Measurements from ENCODE around the gene PDE10A.

PDE10A gene

GRCh38 chr6:165458134-165458533 is 204.9 kb downstream of the PDE10A start:
- no peak for DNase-seq

GRCh38 chr6:165456286-165456685 is 206.8 kb downstream of the PDE10A start:
- no peak for DNase-seq

GRCh38 chr6:165455488-165455887 is 207.6 kb downstream of the PDE10A start:
- DNase-seq, result no peak

- DNase-seq, result no peak
Observed at GRCh38 chr6:165453395-165453794, 209.6 kb downstream of the PDE10A start.

- no peak for DNase-seq
Observed at GRCh38 chr6:165451838-165452237, 211.2 kb downstream of the PDE10A start.

GRCh38 chr6:165448210-165448609 is 214.8 kb downstream of the PDE10A start:
- no peak for DNase-seq

- DNase-seq, result no peak
Observed at GRCh38 chr6:165447141-165447540, 215.9 kb downstream of the PDE10A start.

GRCh38 chr6:165446331-165446730 is 216.7 kb downstream of the PDE10A start:
- no peak for DNase-seq

GRCh38 chr6:165443462-165443861 is 219.6 kb downstream of the PDE10A start:
- no peak for DNase-seq

- no peak for DNase-seq
Observed at GRCh38 chr6:165441181-165441580, 221.9 kb downstream of the PDE10A start.

- DNase-seq, result no peak
Observed at GRCh38 chr6:165439928-165440554, 223.0 kb downstream of the PDE10A start.

- no peak for DNase-seq
Observed at GRCh38 chr6:165426892-165427291, 236.1 kb downstream of the PDE10A start.

GRCh38 chr6:165422192-165422591 is 240.8 kb downstream of the PDE10A start:
- no peak for DNase-seq

GRCh38 chr6:165417278-165417865 is 245.7 kb downstream of the PDE10A start:
- DNase-seq, result no peak

GRCh38 chr6:165404697-165405096 is 258.3 kb downstream of the PDE10A start:
- DNase-seq, result no peak

- DNase-seq, result no peak
Observed at GRCh38 chr6:165404296-165404695, 258.7 kb downstream of the PDE10A start.

GRCh38 chr6:165403006-165403595 is 259.9 kb downstream of the PDE10A start:
- DNase-seq, result no peak

- no peak for DNase-seq
Observed at GRCh38 chr6:165401092-165401491, 261.9 kb downstream of the PDE10A start.

- DNase-seq, result no peak
Observed at GRCh38 chr6:165390475-165390874, 272.6 kb downstream of the PDE10A start.

- no peak for DNase-seq
Observed at GRCh38 chr6:165389534-165389933, 273.5 kb downstream of the PDE10A start.

- no peak for DNase-seq
Observed at GRCh38 chr6:165383323-165383722, 279.7 kb downstream of the PDE10A start.

- no peak for DNase-seq
Observed at GRCh38 chr6:165376100-165376499, 286.9 kb downstream of the PDE10A start.

- no peak for DNase-seq
Observed at GRCh38 chr6:165365371-165365770, 297.7 kb downstream of the PDE10A start.

GRCh38 chr6:165345700-165346099 is 317.3 kb downstream of the PDE10A start:
- no peak for DNase-seq

GRCh38 chr6:165340532-165340931 is 322.5 kb downstream of the PDE10A start:
- no peak for DNase-seq
